GM21528 (cell line): ENCODE results near the gene EIF2AK3.

Experiments used
- ATAC-seq: cut with Tn5 transposase; IDR thresholded peaks from one replicate; pipeline ENCODE4 v1.9.1; 2021; ENCODE audit warnings: mild to moderate bottlenecking, moderate library complexity; ENCODE audit not compliant: unreplicated experiment, low FRiP score

The EIF2AK3 gene

DNA sequence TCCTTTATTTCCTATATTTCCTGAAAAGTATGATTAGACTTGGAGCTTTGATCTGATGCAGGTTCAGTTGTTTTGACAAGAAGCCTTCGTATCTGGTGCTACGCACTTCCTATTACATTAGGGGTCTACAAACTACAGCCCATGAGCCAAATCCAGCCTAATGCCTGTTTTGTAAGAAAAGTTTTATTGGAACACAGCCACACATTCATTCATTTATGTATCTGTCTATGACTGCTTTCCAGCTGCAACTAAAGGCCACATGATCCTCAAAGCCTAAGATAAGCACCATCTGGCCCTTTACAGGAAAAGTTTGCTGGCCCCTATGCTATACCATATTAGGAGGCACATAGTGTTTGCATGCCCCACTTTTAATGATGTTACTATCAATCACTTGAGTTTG lies 26.0 kb downstream of the EIF2AK3 start:
- no peak for ATAC-seq

DNA sequence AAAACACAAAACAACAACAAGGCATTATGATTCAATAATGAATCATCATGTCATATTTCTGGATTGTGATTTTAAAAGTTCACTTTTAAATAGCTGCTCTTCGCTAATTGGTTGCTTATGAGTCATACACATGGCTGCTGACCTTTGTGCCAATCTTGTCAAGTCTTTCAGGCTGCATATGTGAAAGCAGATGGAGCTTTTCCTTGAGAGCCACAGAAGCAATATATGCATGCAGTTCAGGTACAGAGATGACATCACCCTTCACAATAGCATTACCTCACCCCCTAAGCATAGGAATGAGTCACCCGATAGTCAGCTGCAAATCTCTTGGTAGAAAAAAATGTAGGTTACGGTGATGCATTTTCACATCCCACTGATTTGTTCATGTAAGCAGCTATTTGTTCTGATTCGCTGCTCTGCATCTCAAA lies 27.2 kb downstream of the EIF2AK3 start:
- ATAC-seq: peak; percentile 97

DNA sequence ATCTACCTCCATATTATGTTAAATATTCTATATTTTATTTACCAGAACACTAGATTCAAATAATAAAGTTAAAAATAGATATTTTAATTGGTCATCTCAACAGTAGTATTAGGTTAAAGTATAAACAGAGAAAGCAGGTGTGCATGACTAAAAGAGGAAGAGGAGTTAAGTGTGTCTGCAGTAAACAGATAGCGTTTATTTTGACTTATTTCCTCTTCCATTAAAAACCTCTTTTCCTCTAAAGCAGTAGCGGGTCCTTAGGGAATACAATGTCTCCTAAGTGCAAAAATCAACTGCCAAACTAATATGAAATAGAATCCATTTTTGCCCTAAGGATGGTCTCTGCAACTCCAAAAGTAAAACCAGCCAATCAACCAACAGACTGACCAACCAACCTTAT lies 27.7 kb downstream of the EIF2AK3 start:
- no peak for ATAC-seq

DNA sequence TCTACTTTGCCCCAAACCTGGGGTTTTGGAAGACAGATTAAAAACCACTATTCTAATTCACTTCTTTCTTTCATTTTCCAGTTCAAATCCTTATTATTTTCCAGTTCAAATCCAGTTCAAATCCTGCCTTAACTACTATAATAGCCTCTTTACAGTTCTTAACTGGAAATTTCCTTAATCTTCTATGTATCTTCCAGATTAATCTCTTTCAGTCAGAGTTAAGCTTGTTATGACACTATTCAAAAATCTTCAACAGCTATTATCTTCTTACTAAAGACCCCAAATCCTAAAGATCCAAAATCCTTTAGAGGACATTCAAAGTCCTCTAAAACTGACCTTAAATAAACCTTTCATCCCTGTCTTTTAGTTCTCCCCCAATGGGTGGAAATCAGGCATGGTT lies 30.1 kb downstream of the EIF2AK3 start:
- ATAC-seq: no peak

DNA sequence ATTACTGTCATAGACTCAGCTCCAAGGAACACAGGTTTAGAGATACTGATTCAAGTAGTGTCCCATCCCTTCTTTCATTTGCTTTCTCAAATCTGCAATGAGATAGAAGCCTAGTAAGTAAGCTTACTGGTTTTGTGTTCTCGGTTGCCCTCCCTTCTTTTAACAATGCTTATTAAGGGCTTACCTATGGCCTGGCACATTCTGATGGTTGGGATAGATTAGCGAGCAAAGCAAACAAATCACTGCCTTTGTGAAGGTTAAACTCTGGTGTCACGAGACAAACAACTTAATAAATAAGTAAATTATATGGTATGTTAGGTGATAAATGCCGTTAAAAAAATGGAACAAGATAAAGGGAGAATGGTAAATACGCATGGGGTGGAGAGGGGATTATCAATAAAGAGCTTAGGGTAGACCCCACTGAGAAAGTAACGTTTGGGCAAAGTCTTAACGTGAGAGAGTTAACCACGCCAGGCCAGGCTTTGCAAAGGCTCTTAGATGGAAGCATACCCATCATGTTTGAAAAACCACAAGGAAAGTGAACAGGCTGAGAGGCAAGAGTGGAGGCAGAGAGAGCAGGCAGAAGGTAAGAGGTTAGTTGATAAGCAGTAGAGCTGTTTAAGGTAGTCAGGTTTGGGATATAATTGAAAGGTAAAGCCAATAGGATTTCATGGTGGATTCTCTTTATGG lies 31.0 kb downstream of the EIF2AK3 start:
- ATAC-seq: no peak

DNA sequence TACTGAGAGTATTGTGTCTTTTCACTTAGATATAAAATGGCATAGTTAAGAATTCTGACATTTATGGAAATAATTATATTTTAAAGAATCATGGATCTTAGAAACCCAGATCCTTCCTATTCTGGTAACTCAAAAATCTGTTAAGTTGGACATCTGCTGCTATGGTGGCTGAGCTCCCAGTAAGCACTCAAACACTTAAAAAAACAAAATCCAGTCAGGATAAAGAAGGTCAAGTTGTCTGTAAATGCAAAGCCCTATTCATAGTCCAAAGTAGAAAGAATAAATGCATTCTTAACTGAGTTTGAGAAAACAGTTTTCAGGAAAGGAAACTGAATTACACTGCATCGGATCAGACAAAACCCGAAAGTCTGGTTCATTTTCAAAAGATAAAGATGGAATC lies 35.6 kb downstream of the EIF2AK3 start:
- no peak for ATAC-seq

DNA sequence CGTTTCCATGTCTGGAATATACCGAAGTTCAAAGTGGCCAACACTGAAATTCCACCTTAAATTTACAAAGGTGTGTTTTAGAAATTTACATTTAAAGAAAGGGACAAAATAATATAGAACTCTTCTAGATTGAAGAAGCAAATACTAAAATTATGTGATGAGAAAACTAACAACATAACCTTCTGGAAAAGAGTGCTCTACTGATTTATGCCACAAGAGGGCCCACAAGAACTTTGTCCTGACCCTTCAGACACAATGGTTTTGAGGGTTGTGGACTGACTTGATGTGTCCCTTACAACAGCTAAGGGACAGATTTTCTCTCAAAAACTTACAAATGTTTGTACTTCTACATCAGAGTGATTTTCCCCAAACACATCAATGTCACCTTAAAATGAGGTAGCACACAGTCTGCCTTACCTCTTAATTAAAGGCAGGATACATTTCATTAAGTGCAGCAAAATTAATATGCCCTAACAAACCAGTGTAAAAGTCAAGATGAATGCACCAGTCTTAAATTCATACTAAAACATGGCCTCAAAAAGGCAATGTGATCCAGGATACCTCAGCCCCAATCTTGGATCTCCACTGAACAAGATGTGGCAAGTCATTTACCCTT lies 36.2 kb downstream of the EIF2AK3 start:
- peak; percentile 76 for ATAC-seq

DNA sequence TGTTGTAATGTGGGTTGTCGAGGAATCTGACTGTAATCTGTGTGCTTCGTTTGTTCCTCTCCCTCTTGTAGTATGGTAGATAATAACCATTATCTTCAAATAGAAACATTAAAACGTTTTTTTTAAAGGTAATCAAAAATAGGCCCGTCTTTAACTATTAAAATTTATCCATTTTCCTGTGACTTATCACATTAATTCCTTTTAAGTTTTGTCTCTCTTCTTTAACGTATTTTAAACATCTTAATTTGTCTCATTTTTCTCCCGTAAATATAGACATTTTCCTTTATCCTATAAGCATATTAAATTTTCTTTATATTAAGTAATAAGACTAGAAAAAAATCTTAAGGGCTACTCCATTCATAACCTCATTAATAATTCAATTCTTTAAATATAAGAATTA lies 41.3 kb downstream of the EIF2AK3 start:
- no peak for ATAC-seq

DNA sequence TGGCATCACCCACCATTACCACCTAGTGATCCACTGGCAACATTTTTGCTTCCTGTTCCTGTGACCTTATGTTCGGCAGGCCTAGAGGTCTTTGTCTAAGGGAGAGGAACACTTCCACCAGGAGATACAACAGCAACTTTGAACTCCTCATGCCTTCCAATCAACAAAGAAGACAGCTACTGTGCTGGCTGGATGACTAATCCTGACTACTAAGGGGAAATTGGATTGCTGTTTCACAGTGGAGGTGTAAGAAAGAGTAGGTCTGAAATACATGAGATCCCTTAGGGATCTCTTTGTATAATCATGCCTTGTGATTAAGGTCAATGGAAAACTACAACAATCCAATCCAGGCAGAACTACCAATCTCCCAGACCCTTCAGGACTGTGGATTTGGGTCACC lies 45.2 kb downstream of the EIF2AK3 start:
- ATAC-seq: no peak

DNA sequence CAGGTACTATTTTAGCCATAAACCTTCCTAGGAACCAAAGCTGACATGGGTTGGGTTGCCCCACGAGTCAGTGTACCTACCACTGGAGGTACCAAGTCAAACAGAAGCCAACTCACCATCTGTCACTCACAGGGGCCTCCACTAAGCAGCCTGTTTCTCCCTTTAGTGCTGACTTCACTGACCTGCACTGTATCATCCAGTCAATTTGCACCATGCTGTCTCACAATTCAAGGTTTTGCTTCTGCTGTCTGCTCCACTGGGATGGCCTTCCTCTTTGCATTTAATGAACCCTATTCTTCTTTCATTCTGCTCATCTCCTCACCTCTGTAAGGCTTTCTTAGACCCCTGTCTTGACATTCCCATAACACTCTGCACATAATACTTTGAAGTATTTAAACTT lies 47.2 kb downstream of the EIF2AK3 start:
- no peak for ATAC-seq

DNA sequence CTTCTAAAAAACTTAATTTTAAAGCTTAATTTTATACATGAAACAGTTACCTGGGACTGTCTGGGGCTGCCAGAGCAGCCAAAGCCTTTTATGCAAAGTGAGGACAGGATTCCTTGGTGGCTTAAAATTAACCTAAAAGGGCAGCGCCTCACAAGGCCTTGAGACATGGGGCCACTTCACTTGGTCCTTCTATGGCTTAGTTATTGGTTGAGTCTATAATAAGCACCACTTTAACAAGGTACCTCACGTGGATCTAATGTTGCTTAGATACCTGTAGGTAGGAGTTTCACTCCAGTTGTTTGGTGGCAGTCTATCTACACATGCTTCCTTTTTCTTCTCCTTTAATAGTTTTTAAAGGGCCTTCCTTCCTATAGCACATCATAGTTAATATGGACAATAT lies 51.6 kb downstream of the EIF2AK3 start:
- ATAC-seq: no peak

DNA sequence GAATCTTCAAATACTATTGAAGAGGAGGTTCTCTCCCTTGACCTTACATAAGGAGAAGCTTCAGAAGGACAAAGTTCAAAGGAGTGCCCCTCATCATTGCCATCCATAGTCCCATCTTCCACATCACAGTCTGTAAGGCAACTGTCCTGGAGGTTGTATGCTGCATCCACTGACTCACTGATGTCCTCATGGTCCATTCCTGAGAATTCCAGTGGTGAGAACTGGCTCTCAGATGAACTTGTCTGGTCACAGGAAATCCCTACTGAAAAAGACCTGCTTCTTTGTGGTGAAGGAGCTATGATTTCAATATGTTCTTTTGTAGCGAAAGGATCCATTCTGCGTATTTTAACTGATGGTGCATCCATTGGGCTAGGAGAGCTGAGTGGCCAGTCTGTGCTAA lies 52.2 kb downstream of the EIF2AK3 start:
- no peak for ATAC-seq

DNA sequence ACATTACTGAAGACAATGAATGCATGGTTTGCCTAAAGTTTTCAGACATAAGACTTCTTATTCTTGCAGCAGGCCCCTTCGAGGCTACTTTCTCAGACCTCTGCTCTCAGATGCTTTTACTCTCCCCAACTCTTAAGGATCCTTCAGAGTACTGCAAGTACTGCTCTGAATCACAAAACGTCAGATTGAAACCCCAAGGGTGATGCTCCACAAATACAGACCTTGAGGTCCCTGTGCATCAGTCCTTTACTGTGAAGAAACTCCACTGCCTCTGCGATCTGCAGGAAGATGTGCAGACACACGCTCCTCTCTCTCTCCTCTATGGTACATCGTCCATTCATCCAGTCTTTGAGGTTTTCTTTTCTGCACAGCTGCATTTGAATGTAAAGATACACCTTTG lies 52.8 kb downstream of the EIF2AK3 start:
- peak; percentile 71 for ATAC-seq

DNA sequence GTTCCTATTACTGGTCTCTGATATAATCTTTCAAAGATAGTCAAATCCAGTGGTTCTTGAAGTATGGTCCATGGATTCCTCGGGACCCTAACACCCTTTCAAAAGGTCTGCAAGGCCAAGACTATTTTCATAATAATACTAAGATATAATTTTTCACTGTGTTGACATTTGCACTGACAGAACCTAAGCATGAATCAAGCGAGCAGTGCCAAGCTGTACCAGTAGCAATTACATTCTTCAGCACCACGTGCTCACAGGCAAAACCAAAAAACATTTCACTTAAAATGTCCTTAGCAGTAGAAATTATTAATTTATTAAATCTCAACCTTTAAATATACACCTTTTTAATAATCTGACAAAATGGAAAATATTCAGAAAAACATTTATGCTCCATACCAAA lies 59.1 kb downstream of the EIF2AK3 start:
- no peak for ATAC-seq

DNA sequence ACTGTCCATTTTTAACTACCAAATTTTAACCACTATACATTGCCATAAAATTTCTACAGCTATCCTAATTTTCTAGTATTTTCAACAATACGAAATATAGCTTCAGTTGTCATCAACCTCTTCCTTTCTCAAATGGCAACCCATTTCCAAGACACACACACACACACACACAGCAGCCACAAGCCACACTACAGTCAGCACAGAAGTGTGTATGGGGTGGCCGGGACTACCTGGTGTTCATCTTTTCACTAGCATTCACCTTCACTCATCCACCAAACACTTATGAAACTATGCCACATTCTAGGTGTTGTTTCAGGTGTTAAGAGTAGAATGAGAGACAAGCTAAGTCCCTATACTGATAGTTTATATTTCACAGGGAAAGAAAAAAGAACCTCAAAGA lies 62.9 kb downstream of the EIF2AK3 start:
- no peak for ATAC-seq

DNA sequence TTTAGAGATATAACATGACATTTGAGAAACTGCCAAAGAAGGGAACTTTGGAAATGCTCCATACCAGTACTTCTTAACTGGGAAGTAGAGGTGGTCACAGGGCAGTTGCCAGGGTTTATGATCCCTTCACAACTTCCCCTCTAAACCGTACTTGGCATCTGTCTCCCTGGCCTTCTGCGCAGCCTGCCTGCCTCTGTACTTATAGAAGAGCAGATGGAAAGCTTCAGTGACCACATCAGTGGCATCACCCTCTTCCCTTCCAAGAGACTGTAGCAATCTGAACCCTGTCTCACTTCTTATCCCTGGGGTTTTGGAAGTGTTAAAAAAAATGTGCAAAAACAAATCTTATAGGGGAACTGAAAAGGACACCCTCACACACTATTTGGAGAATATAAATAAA lies 64.1 kb downstream of the EIF2AK3 start:
- ATAC-seq: no peak

DNA sequence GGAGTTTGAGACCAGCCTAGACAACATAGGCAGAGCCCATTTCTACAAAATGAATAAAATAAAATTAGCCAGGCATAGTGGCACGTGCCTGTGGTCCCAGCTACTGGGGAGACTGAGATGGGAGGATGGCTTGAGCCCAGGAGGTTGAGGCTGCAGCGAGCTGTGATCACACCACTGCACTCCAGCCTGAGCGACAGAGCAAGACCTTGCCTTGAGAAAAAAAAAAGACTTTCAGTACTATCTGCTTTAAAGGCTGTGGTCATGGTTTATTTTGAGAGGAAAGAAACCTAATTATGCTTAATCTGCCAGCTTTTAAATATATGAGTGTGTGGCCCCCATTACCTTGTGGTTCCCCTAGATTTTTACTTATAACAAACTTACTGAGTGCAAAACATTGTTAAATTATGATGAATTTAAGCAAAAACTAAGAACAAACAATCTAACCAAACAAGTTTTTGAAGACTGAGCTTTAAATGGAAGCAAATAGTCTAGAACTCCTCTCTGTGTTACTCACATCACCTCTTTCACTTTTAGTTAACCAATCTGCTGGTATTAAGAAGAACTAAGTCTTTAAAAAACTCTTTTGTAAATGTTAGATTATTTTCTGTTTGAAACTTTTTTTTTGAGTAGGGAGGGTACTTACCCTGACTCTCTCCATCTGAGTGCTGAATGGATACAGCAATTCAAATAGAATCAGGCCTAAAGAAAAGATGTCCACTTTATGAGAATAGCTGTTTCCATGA lies 65.4 kb downstream of the EIF2AK3 start:
- ATAC-seq: peak; percentile 85

DNA sequence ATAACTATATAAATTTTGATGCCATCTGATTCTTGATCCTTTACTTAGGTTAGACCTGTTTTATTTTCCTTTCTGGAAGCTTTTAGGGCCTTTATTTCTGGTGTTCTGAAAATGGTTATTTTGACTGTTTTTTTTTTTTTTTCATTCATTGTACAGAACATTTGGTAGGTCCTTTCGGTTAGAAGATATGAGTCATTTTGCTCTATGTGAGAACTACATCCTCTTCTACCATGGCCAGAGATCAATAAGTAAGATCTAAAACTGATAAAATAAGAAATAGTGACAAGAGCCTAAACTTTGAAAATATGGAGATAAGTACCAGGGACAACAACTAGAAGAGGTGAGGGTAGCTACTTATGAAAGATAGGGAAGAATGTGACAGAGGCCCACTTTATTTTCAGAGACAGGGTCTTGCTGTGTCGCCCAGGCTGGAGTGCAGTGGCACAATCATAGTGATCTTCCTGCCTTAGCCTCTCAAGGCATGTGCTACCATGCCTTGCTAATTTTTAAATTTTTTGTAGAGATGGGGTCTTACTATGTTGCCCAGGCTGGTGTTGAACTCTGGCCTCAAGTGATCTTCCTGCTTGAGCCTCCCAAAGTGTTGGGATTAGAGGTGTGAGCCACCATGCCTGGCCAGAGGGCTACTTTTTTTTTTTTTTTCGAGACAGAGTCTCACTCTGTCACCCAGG lies 66.5 kb downstream of the EIF2AK3 start:
- no peak for ATAC-seq

DNA sequence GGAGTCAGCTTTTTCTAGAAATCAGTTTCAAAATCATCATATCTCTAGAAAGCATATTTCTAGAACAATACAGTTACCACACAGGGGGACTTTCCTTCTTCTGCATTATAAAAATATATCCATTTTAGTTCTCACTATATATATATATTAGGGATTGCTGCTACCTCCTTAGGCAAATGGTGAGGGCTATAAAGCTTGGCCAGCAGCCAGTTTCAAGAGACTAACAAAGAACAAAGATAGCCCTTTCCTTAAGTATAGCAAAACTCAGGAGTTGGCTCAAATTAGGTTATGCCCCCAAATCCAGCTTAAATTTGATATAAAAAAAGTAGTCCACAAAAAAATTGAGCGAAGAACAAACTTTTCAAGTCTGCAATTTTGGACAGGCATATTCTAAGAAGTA lies 70.0 kb downstream of the EIF2AK3 start:
- no peak for ATAC-seq

DNA sequence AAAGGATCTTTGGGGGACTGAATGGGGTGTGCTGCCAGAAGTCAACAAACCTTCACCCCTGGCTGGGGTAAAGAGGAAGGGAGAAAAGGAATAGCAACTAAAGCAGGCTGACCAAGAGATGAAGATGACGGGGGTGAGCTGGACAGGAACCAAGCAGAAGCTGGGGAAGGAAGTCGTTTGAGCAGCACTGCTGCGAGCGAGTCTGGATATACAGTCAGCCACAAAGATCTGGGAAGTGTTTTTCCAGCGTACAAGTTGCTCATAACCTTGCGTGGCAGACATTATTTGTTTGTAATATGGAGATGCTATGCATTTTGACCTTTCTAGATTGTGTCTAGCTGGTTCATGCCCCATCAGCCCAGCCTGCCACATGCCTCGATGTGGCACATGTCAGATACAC lies 71.2 kb downstream of the EIF2AK3 start:
- no peak for ATAC-seq

DNA sequence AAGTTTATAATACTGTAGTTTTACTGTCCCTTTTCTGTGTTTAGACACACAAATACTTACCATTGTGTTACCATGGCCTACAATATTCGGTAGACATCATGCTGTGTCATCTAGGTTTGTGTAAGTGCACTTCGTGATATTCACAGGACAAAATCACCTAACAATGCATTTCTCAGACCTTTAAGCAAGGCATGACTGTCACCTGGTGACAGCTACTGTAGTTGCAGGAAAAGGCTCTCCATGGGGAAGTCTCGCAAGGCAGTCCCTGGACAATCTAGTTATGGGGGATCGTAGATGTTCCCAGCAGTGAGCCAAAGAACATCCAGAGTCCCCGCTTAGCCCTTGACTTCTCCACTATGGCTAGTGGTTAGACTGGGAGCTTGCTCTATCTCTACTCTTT lies 73.1 kb downstream of the EIF2AK3 start:
- no peak for ATAC-seq
